ENCODE measurements around the gene TDRD10. TPM values are rescaled to one million over a fixed set of nuclear protein-coding genes. Genes with fewer than 3 reads are reported as not detected.

Gene TDRD10
- total RNA-seq, 2 donors from 2014 or later = 1.1 to 28.0 TPM

GRCh38 chr1:154495496-154496273 is 6.3 kb upstream of the TDRD10 start:
- no peak for TF ChIP-seq CTCF (IDR thresholded peaks at IDR 0.05)
- Histone ChIP-seq H3K27me3 (replicated peaks; ENCODE audit: insufficient read depth) (peaks cover 9% of the 10 kb centered on the region), H3K4me3 (no peak overlapping the region), H3K9me3 (no peaks in the 10 kb centered on the region), H3K27ac (no peak overlapping the region), H3K4me1 (ENCODE audit: control insufficient read depth in 1 of 2, low read depth in 2 of 2) (no peaks in the 10 kb centered on the region), H3K36me3 (no peaks in the 10 kb centered on the region)
- ATAC-seq (ENCODE audit: insufficient number of reproducible peaks, low FRiP score, low read depth) = no peak
- DNase-seq (ENCODE audit: low spot score) = no peak

DNA sequence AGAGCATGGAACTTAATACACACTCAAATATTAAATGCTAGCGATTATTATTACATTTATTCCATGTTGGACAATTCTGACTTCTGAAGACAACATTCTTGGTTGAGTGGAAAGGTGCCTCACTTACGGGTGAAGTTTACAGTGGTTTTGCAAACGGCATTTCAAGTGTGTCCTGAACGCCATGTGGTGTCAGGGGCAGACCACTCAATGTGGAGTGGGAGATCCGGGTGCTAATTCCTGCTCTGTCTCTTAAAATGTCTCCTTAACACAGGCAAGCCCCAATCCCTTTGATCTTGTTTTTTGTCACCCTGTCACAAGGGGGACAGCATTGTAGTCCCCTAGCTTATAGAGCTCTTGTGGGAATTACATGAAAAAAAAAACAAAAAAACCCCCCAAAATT is 5.6 kb upstream of the TDRD10 start:
- Histone ChIP-seq H3K4me3 (no peak overlapping the region), H3K4me1 (ENCODE audit: control insufficient read depth in 1 of 2, low read depth in 2 of 2) (peaks cover under 1 to 3% of the 10 kb centered on the region in 2 donors), H3K27me3 (replicated peaks; ENCODE audit: insufficient read depth) (peaks cover 15% of the 10 kb centered on the region), H3K36me3 (no peaks in the 10 kb centered on the region), H3K9me3 (no peaks in the 10 kb centered on the region), H3K27ac (no peak overlapping the region)
- TF ChIP-seq CTCF (IDR thresholded peaks at IDR 0.05) = no peak
- DNase-seq (ENCODE audit: low spot score) = no peak
- no peak for ATAC-seq (ENCODE audit: insufficient number of reproducible peaks, low FRiP score, low read depth)

GRCh38 chr1:154497026-154497806 is 4.8 kb upstream of the TDRD10 start:
- H3K4me1 ChIP-seq (ENCODE audit: control insufficient read depth in 1 of 2, low read depth in 2 of 2) = peaks cover 3 to 9% of the 10 kb centered on the region in 2 donors
- H3K9me3 ChIP-seq = no peaks in the 10 kb centered on the region
- ATAC-seq (ENCODE audit: insufficient number of reproducible peaks, low FRiP score, low read depth) (no peak), DNase-seq (ENCODE audit: low spot score) (no peak)
- H3K4me3 ChIP-seq = no peak overlapping the region
- TF ChIP-seq CTCF (IDR thresholded peaks at IDR 0.05) = no peak
- H3K27ac ChIP-seq = no peak overlapping the region
- H3K36me3 ChIP-seq = no peaks in the 10 kb centered on the region
- peaks cover 24% of the 10 kb centered on the region for H3K27me3 ChIP-seq (replicated peaks; ENCODE audit: insufficient read depth)

GRCh38 chr1:154499446-154499845 is 2.6 kb upstream of the TDRD10 start:
- ATAC-seq (ENCODE audit: insufficient number of reproducible peaks, low FRiP score, low read depth) (no peak), DNase-seq (ENCODE audit: low spot score) (no peak)
- Histone ChIP-seq H3K4me1 (ENCODE audit: control insufficient read depth in 1 of 2, low read depth in 2 of 2) (peaks cover 3 to 9% of the 10 kb centered on the region in 2 donors), H3K27me3 (replicated peaks; ENCODE audit: insufficient read depth) (peaks cover 25% of the 10 kb centered on the region), H3K4me3 (peak overlapping the region; percentile 1), H3K27ac (no peak overlapping the region), H3K9me3 (no peaks in the 10 kb centered on the region), H3K36me3 (no peaks in the 10 kb centered on the region)
- no peak for TF ChIP-seq CTCF (IDR thresholded peaks at IDR 0.05)

GRCh38 chr1:154500533-154500932 is 1.5 kb upstream of the TDRD10 start:
- no peaks in the 10 kb centered on the region for H3K36me3 ChIP-seq
- H3K4me1 ChIP-seq (ENCODE audit: control insufficient read depth in 1 of 2, low read depth in 2 of 2) = peaks cover 3 to 9% of the 10 kb centered on the region in 2 donors
- peaks cover 25% of the 10 kb centered on the region for H3K27me3 ChIP-seq (replicated peaks; ENCODE audit: insufficient read depth)
- no peak for TF ChIP-seq CTCF (IDR thresholded peaks at IDR 0.05)
- DNase-seq (ENCODE audit: low spot score) (no peak), ATAC-seq (ENCODE audit: insufficient number of reproducible peaks, low FRiP score, low read depth) (no peak)
- H3K4me3 ChIP-seq = peak overlapping the region; percentile 67
- no peak overlapping the region for H3K27ac ChIP-seq
- no peaks in the 10 kb centered on the region for H3K9me3 ChIP-seq

Measured in thoracic aorta (tissue), 2 donors.